Hypothalamus (tissue), 51 donors: Measurements from ENCODE around the gene CD84.
"Not testable (repeated sequence)": the region's sequence is repeated elsewhere in the genome, so short reads cannot be mapped to it uniquely, and the experiment has no call there.

Experiments used
- DNase-seq, 51 donors: peaks; one replicate each; lab custom pipeline; 2025; lab: John Stamatoyannopoulos, UW

The CD84 gene, protein sequence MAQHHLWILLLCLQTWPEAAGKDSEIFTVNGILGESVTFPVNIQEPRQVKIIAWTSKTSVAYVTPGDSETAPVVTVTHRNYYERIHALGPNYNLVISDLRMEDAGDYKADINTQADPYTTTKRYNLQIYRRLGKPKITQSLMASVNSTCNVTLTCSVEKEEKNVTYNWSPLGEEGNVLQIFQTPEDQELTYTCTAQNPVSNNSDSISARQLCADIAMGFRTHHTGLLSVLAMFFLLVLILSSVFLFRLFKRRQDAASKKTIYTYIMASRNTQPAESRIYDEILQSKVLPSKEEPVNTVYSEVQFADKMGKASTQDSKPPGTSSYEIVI

GRCh38 chr1:160579216-160579701 lies at the start of gene CD84:
Gene CD84, minus strand, starts transcription at chr1:160579496. Its CDS starts 59 bp downstream, at chr1:160579437.
- DNase-seq = no peak

- no peak for DNase-seq
Measured at GRCh38 chr1:160628799-160629263, 49.5 kb upstream of the CD84 start.

DNA sequence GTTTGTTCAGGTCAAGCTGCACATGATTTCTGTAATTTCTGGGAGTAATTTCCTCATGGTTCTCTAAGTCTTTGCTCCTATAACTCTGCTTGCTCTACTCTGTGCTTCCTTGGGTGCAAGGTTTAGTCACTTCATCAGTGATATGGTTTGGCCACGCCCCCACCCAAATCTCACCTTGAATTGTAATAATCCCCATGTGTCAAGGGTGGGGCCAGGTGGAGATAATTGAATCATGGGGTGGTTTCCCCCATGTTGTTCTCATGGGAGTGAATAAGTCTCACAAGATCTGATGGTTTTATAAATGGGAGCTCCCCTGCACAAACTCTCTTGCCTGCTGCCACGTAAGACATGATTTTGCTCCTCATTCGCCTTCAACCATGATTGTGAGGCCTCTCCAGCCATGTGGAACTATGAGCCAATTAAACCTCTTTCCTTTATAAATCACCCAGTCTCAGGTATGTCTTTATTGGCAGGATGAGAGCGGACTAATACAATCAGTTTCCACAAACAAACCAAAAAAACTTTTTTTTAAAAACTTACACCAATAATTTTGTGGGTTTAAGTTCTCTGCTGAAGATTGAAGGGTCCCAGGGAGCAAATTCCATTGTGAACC lies 48.5 kb upstream of the CD84 start:
- not testable (repeated sequence) for DNase-seq

DNA sequence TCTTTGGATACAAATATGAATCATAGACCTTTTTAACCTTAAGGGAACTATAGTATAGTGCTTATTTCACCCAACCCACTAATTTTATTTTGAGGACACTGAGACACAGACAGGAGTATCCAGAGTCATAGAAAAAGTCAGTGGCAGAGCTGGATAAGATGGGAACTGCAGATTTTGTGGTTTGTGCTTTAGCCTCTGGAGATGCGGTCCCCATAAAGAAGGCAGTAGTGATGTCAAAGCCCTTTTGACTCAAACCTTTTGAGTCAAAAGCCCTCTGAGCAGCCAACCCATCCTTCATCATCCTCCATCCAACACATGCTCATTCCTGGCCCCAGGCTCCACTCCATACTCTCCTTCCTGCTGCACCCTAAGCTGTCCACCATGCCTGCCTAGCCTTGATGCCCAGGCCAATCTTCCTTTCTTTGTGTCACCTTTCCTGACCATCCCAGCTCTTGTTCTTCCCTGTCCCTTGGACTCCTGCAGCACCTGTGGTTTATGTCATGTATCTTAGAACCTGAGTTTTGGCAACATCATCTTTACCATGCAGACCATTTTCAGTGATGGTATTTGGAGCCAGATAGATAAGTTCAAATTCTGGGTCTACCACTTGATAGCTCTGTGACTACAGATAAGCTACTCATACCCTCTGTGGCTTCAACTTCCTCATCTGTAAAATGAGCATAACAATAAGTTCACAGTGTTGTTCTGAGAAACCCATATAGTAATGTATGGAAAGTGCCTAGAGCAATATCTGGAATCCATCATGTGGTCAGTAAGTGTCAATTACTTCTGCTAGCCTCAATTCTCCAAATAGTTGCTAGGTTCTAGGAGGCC lies 47.4 kb upstream of the CD84 start:
- DNase-seq = no peak

- no peak for DNase-seq
Measured at GRCh38 chr1:160625725-160626498, 46.6 kb upstream of the CD84 start.

DNA sequence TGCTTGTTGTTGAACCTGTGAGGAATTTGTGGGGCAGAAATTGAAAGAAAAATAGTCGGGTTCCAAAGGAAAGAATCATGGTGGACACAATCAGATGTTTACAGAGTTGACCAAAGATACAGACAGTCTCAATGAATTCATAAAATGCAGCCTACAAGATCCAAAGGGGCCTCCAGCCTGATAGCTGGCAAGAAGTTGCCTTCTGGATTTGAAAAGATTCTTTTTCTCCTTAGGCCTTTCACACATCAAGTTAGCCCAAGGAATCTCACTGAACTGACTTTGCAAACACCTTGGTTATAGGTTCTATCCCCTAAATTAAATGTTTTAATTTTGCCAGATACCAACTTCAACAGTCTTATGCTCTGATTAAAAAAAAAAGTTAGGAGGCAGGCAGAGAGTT lies 46.0 kb upstream of the CD84 start:
- DNase-seq = no peak

DNA sequence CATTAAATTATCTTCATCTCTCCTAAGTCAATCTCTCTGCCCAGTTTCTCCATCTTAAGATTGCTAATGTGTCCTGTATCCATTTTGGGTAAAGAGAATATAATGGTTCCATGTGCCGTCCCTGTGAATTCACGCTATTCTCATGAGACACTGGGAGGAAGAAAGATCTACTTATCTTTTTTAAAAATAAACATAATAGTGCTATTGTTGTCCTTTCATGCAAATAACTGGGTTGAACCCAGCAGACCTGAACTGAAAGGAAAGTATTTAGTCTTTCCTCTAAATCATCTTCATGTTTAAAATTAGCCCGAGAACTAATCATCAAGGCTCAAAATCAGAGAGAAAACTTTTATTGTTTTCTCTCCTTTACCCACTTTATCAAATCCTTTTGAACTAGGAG lies 45.2 kb upstream of the CD84 start:
- DNase-seq = no peak

GRCh38 chr1:160623862-160624261 lies 44.6 kb upstream of the CD84 start:
- no peak for DNase-seq

DNA sequence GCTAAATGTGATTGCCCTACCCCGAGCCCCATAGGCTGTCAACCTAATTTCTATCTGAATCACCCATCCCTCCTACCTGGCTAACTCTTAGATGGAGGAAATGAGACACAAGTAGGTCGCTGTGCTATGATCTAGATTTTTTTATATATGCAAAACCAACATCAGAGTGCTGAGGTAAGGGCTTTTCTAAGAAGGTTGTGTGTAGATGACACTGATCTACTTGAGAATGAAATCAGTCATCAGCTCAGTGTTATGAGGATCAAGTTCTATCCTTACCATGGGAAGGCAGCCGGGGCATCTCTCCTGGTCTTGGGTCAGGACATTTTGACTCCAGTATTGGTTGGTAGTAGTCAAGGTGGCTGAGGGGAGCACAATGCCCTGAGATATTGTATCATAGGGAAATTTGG lies 43.9 kb upstream of the CD84 start:
- DNase-seq = no peak

DNA sequence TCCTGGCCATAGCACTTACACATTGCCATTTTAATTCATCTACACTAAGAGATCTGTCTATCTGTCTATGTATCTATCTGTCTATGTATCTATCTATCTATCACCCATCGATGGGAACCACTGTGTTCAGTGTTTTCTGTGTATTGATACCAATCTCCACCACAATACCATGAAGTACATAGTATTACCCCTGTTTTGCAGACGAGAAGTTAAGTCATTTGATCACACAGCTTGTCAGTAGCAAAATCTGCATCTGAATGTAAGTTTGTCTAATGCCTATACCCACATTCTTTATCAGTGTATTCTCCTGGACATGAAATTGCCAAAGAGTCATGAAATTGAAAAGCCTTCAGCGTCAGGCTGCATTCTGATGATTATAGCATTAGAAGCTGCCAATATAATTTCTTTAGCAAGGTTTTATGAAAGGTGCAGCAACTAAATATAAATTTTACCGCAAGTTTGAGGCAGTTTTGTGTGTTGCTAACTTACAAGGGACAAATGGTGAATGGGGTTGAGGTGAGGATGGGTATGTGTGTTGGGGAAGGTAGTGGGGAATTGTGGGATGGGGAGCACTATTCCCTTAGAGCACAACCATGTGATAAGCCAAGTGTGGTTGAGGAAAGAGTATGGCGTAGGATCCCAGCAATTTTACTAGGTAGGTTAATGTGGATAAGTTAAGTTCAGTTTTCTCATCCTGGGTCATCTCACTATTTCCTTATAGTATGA lies 43.4 kb upstream of the CD84 start:
- no peak for DNase-seq

GRCh38 chr1:160621633-160622413 lies 42.5 kb upstream of the CD84 start:
- no peak for DNase-seq

DNA sequence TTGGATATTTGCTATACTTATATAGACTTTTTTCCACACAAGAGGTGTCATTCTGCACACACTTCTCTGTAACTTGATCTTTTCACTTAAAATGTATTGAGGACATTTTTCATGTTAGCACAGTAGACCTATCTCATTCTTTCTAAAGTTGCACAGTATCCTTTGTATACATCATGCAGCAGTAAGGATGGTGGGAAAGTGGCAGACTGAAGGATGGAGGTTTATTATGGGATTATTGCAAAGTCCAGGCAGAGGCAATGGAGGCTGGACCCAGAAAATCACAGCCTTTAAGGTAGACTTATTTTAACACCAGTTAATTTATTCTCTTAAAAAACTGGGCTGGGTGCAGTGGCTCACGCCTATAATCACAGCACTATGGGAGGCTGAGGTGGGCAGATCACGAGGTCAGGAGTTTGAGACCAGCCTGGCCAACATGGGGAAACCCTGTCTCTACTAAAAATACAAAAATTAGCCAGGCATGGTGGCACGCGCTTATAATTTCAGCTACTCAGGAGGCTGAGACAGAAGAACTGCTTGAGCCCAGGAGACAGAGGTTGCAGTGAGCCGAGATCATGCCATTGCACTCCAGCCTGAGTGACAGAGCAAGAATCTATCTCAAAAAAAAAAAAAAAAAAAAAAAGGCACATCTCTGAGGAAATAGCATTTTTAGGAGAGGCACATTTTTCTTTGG lies 41.8 kb upstream of the CD84 start:
- DNase-seq = no peak

DNA sequence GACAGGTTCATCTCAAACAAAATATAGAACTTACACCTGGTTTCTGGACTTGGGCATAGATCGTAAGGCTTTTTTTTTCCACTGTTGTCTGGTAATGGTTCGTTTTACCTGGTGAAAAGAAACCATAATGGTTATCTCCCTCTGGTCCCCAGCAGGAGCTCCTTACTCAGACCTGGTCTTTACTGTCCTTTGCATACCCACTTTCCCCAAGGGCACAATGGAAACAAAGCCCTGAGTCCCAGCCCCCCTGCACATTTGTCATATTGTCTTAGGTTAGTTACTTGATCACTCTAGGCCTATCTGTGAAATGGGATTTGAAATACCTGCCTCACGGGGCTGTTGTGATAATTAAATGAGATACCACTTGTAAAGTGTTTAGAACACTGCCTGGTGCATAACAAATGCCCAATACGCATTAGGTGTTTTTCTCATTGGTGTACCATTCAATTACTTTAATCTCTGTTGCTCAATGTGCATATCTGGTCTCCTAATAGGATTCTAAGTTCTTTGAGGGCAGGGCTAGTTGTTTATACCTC lies 40.5 kb upstream of the CD84 start:
- DNase-seq = no peak

DNA sequence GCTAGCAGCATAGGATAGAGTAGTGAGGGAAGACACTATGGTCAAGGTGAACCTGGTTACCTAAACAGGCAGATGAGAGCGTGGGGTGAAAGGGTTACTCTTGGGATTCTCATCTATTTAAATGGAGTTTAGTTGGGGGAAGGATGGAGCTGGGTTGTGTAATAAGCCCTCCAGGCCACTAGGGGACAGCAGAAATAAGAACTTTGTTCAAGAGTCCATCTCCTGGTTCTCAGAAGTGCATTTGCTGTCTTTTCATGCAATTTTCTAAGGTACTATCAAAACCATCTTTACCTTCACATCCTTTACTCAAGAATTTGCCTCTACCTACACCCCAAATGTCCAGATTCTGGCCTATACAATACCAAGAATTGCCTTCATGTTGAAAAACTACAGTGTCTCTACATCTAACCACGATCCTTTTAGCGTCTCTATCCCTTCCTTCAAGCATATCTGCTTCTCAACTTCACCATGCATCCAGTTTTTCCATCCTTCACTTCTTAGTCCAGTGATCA lies 39.5 kb upstream of the CD84 start:
- DNase-seq = no peak

- no peak for DNase-seq
Measured at GRCh38 chr1:160618327-160618726, 39.0 kb upstream of the CD84 start.

GRCh38 chr1:160615660-160616059 lies 36.4 kb upstream of the CD84 start:
- no peak for DNase-seq

DNA sequence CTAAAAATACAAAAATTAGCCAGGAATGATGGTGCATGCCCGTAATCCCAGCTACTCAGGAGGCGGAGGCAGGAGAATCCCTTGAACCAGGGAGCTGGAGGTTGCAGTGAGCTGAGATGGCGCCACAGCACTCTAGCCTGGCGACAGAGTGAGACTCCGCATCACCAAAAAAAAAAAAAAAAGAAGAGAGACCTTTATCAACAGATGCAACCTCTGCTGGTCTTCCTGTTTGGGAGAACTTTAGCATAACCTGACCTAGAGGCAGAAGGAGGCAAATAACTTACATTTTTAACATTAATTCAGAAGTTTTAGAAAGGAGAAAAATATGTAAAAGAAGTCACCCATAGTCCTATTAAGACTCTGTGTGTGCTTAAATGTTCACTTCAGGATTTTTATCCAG lies 35.1 kb upstream of the CD84 start:
- DNase-seq = no peak

GRCh38 chr1:160612613-160613218 lies 33.4 kb upstream of the CD84 start:
- DNase-seq = no peak
